K562 (cell line): ENCODE data around the gene CBX1. TPM values are rescaled to one million over a fixed set of nuclear protein-coding genes. Genes with fewer than 3 reads are reported as not detected.

Experiments used
- ATAC-seq: fragments of 200-7000 bp; cut with Tn5 transposase; 3 replicates; pipeline ENCODE4 v1.9.1; 2020; ENCODE audit warnings: moderate library complexity
- BruUV-seq: library from RNA; stranded (reverse); fragments of 400-500 nt; replicated peaks from 2 replicates; lab custom pipeline; 2021; lab: Mats Ljungman, UMichigan
- CTCF ChIA-PET: fragments of 300-600 bp; formaldehyde crosslinking; extraction: SDS; loops from one replicate; lab custom pipeline; 2021; ENCODE audit warnings: low intra/inter-chr PET ratio; lab: Yijun Ruan, JAX
- POLR2A ChIA-PET: fragments of 300-600, 350-650 bp; sonication (Branson Sonifier 250); formaldehyde crosslinking; extraction: SDS; loops from one replicate; lab custom pipeline; 2021; ENCODE audit warnings: antibody characterized with exemption, inconsistent platforms; lab: Yijun Ruan, JAX
- DNase-seq, 4 experiments: peaks; one replicate each; pipeline versions ENCODE4 v3.0.0 to v3.0.0-alpha.2; 2011 to 2018; ENCODE audit warnings: low spot score in 3 of 4, mixed read lengths in 3 of 4; ENCODE audit errors: extremely low read depth in 1 of 4
- FAIRE-seq: peaks from 2 replicates; lab custom pipeline; 2011; peaks lifted over from hg19 to GRCh38; lab: Jason Lieb, UNC
- H2AFZ ChIP-seq: 2 replicates; pipeline ENCODE4 v1.6.0; 2011; ENCODE audit warnings: low read depth, low read length, control low read depth, inconsistent platforms
- H3K27ac ChIP-seq: fragments of 200-600 bp; 3 replicates; pipeline ENCODE4 v1.8.0; 2011; ENCODE audit warnings: low read depth, mild to moderate bottlenecking, control low read depth, inconsistent platforms, low read length, moderate library complexity, mixed read lengths; ENCODE audit errors: extremely low read depth
- H3K27me3 ChIP-seq, 2 experiments: fragments of 300-600 bp in 1 of 2; 2 replicates in 1 of 2; 3 replicates in 1 of 2; pipeline versions ENCODE4 v1.6.0 to v1.8.0; 2011; ENCODE audit warnings: inconsistent platforms in 2 of 2, low read length in 2 of 2, mild to moderate bottlenecking in 1 of 2, mixed read lengths in 1 of 2, moderate library complexity in 1 of 2; ENCODE audit not compliant: control insufficient read depth in 2 of 2, insufficient read depth in 2 of 2
- H3K36me3 ChIP-seq: fragments of 300-600 bp; 3 replicates; pipeline ENCODE4 v1.8.0; 2011; ENCODE audit warnings: mild to moderate bottlenecking, low read length, inconsistent platforms; ENCODE audit not compliant: control insufficient read depth, insufficient read depth
- H3K4me1 ChIP-seq, 2 experiments: fragments of 200-600 bp in 1 of 2; replicated peaks in 1 of 2; 2 replicates in 1 of 2; 3 replicates in 1 of 2; pipeline versions ENCODE4 v1.5.1 to v1.8.0; 2011; ENCODE audit warnings: inconsistent platforms in 2 of 2, low read length in 2 of 2, mild to moderate bottlenecking in 1 of 2, mixed read lengths in 1 of 2, moderate library complexity in 1 of 2; ENCODE audit not compliant: control insufficient read depth in 2 of 2, insufficient read depth in 2 of 2
- H3K4me2 ChIP-seq: 2 replicates; pipeline ENCODE4 v1.6.1; 2011; ENCODE audit warnings: low read length, control low read depth, inconsistent platforms, mixed read lengths; ENCODE audit not compliant: insufficient read depth
- H3K4me3 ChIP-seq: fragments of 200-600 bp; sonication (generic), shearing (Covaris generic); 2 replicates; pipeline ENCODE4 v1.5.1; 2016; ENCODE audit warnings: control low read depth, inconsistent platforms
- H3K79me2 ChIP-seq: fragments of 200-600 bp; 3 replicates; pipeline ENCODE4 v1.8.0; 2011; ENCODE audit warnings: low read length, inconsistent platforms; ENCODE audit not compliant: control insufficient read depth, insufficient read depth
- H3K9ac ChIP-seq, 2 experiments: 2 replicates each; pipeline versions ENCODE4 v1.6.0 to v1.6.1; 2011; ENCODE audit warnings: low read depth in 2 of 2, low read length in 2 of 2, control low read depth in 1 of 2, inconsistent platforms in 1 of 2, mild to moderate bottlenecking in 1 of 2, mixed read lengths in 1 of 2; ENCODE audit not compliant: insufficient read depth in 1 of 2
- H3K9me1 ChIP-seq: one replicate; pipeline ENCODE4 v1.6.0; 2011; ENCODE audit warnings: inconsistent platforms, mild to moderate bottlenecking, low read length, moderate library complexity; ENCODE audit not compliant: control insufficient read depth, insufficient read depth
- H3K9me3 ChIP-seq: replicated peaks from 2 replicates; pipeline ENCODE4 v1.5.1; 2011; ENCODE audit warnings: low read depth, low read length, inconsistent platforms; ENCODE audit not compliant: control insufficient read depth, insufficient read depth
- H4K20me1 ChIP-seq: replicated peaks from 2 replicates; pipeline ENCODE4 v1.6.1; 2011; ENCODE audit warnings: low read length, inconsistent platforms, mixed read lengths; ENCODE audit not compliant: control insufficient read depth, insufficient read depth
- CEBPG ChIP-seq, 3 experiments: fragments of 200-800 bp in 1 of 3; sonication (Bioruptor generic) in 1 of 3; sonication (generic) in 1 of 3; formaldehyde crosslinking in 1 of 3; IDR thresholded peaks in 2 of 3; conservative IDR thresholded peaks in 1 of 3; 2 replicates each; pipeline versions ENCODE4 v1.6.1 to v1.8.0; 2016 to 2022; ENCODE audit warnings: missing compliant biosample characterization in 2 of 3, missing genetic modification characterization in 2 of 3, mild to moderate bottlenecking in 1 of 3, missing genetic modification reagents in 1 of 3
- GATAD2A ChIP-seq: fragments of 450-650 bp; IDR thresholded peaks from 2 replicates; pipeline ENCODE4 v1.6.1; 2017
- GTF2F1 ChIP-seq: IDR thresholded peaks from 2 replicates; pipeline ENCODE4 v1.6.1; 2011; ENCODE audit warnings: low read depth, low read length, improper control_type of control experiment
- PML ChIP-seq: IDR thresholded peaks from 2 replicates; pipeline ENCODE4 v1.6.1; 2012; ENCODE audit warnings: low read length, inconsistent platforms
- RAD21 ChIP-seq, 2 experiments: fragments of 250-450 bp in 1 of 2; fragments of 450-650 bp in 1 of 2; sonication (Bioruptor Pico) in 1 of 2; formaldehyde crosslinking in 1 of 2; IDR thresholded peaks in 1 of 2; conservative IDR thresholded peaks in 1 of 2; 2 replicates each; pipeline versions ENCODE4 v1.4.0 to v1.8.0; 2020 to 2022; ENCODE audit warnings: mild to moderate bottlenecking in 2 of 2, moderate library complexity in 1 of 2
- TEAD4 ChIP-seq, 2 experiments: sonication (generic) in 1 of 2; formaldehyde crosslinking in 1 of 2; IDR thresholded peaks; 2 replicates each; pipeline versions ENCODE4 v1.6.1 to v1.8.0; 2012 to 2022; ENCODE audit warnings: borderline replicate concordance in 1 of 2, inconsistent platforms in 1 of 2, low read length in 1 of 2, mild to moderate bottlenecking in 1 of 2, missing genetic modification reagents in 1 of 2
- WGBS: fragments of 100-300 bp; shearing (Covaris generic); methylation state at CpG from one replicate; pipeline ENCODE4 v1.1.6; 2016; ENCODE audit warnings: low coverage, mixed read lengths; ENCODE audit not compliant: insufficient coverage; ENCODE audit errors: missing lambda C conversion rate; 5-methylcytosine and 5-hydroxymethylcytosine counted together
- in situ Hi-C: fragments of 300-500 bp; cut with MboI; formaldehyde crosslinking; loops from 4 replicates; pipeline ENCODE4 v1.15.0; 2018; ENCODE audit warnings: inconsistent platforms, mixed read lengths
- intact Hi-C: fragments of 100-400 bp; cut with micrococcal nuclease; formaldehyde crosslinking; loops from 2 replicates; pipeline ENCODE4 v1.14.2; 2022
- polyA plus RNA-seq, 8 experiments: library from polyadenylated mRNA; depleted of rRNA in 4 of 8; stranded (reverse) in 5 of 8; unstranded in 3 of 8; fragments of >200 nt; fragmentation: Nextera tagmentation in 2 of 8; fragmentation: Illumina TruSeq in 1 of 8; extraction: Ambion mirVana in 2 of 8; extraction: Trizol in 1 of 8; gene quantifications; 2 replicates each; pipeline versions ENCODE4 v1.2.1 to v1.2.3, GENCODE V29; 2011 to 2014; ENCODE audit warnings: inconsistent platforms in 1 of 8, missing spikeins in 1 of 8
- total RNA-seq, 7 experiments: library from RNA; depleted of rRNA in 6 of 7; stranded (reverse); fragments of >200 nt in 6 of 7; fragmentation: Illumina TruSeq in 2 of 7; extraction: Trizol in 2 of 7; gene quantifications; 2 replicates each; pipeline versions ENCODE4 v1.2.1 to v1.2.3, GENCODE V29; 2011 to 2021; ENCODE audit warnings: low replicate concordance in 1 of 7
- TF ChIP-seq, protein P1 (sequence below), 2 experiments: fragments of 200-800 bp in 1 of 2; sonication (Bioruptor generic) in 1 of 2; sonication (generic) in 1 of 2; formaldehyde crosslinking in 1 of 2; IDR thresholded peaks in 1 of 2; conservative IDR thresholded peaks in 1 of 2; 2 replicates each; pipeline versions ENCODE4 v1.5.0 to v1.6.1; 2016 to 2020; ENCODE audit warnings: missing compliant biosample characterization in 1 of 2, missing genetic modification characterization in 1 of 2, missing genetic modification reagents in 1 of 2
- TF ChIP-seq, protein P2 (sequence below): fragments of 250-450 bp; sonication (Bioruptor Pico); IDR thresholded peaks from 2 replicates; pipeline ENCODE4 v1.8.0; 2021; ENCODE audit warnings: moderate library complexity, mild to moderate bottlenecking, inconsistent platforms
- TF ChIP-seq, protein P3 (sequence below), 3 experiments: IDR thresholded peaks in 2 of 3; conservative IDR thresholded peaks in 1 of 3; 2 replicates each; pipeline ENCODE4 v1.5.1; 2011 to 2012; ENCODE audit warnings: low read length in 3 of 3, mild to moderate bottlenecking in 3 of 3, control low read depth in 2 of 3, improper control_type of control experiment in 1 of 3, inconsistent platforms in 1 of 3, low read depth in 1 of 3, mixed read lengths in 1 of 3, moderate library complexity in 1 of 3; ENCODE audit not compliant: insufficient read depth in 2 of 3

The CBX1 gene
- total and polyA plus RNA-seq, 9 of the 15 experiments (the other 6 are each of a cell fraction or from before 2014, with no cell fraction given): 10.6 to 95.7 (median 52.7) TPM

DNA sequence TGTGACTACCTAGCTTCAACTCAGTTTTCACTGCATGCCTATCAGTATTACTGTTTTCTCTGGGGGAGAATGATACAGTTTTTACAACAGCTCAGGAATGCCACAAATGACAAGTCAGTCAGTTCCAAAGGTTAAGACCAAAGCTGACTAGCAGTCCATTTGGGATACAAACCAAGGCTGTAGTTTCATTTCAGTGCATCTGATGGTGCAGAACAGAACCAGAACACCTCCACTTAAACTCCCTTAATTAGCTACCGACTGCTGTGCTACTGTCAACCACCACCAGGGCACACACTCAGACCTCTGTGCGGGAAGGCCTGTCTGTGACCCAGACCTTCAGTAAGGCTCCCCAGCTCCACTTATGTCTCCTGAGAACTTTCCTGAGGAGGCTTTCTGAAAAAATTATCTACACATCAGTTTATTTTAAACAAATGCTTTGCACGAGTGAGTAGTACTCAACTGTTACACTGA is 32.8 kb downstream of the CBX1 start:
- Histone ChIP-seq H3K27me3 (no peaks in the 10 kb centered on the region), H4K20me1 (no peaks in the 10 kb centered on the region; the same call in 1 of the 2 replicates), H3K4me3 (no peak overlapping the region), H3K9me1 (no peaks in the 10 kb centered on the region), H3K27ac (no peak overlapping the region), H3K9ac (no peak overlapping the region), H3K36me3 (peaks cover 73% of the 10 kb centered on the region), H3K4me2 (no peak overlapping the region), H3K79me2 (no peaks in the 10 kb centered on the region), H3K9me3 (no peaks in the 10 kb centered on the region), H2AFZ (no peak overlapping the region), H3K4me1 (peaks cover 0 to 3% of the 10 kb centered on the region in 2 experiments; a peak in 1 of 5 replicates)
- intact Hi-C loops (no loop called here), in situ Hi-C loops (loop anchor here (5.0 kb wide), 1 partner anchor 41 kb away; no protein-coding TSS in a partner anchor)
- FAIRE-seq (no peak), ATAC-seq (peak; percentile 86), DNase-seq (peak in 3 of 4 experiments; percentile 30 to 50 (median 34))
- CTCF ChIA-PET: interaction anchor here (0.6 kb wide), 1 partner anchor 24 kb away, joined by 5 read pairs; no protein-coding TSS in a partner anchor
- BruUV-seq: no TSS peak
- TF ChIP-seq RAD21 (CRISPR knock-in tag; conservative IDR thresholded peaks at IDR 0.05 in 1 of 2, IDR thresholded peaks at IDR 0.05 in 1 of 2) (0 out of 4 replicates have a peak, but pooled peaks of 1 of the 2 experiments have one; percentile 22), GTF2F1 (no peak), TEAD4 (IDR thresholded peaks at IDR 0.05; ENCODE audit: low read length) (no peak), TEAD4 (CRISPR knock-in tag; IDR thresholded peaks at IDR 0.05; ENCODE audit: borderline replicate concordance) (no peak), CEBPG (CRISPR knock-in tag; IDR thresholded peaks at IDR 0.05) (no peak), CEBPG (tag; conservative IDR thresholded peaks at IDR 0.05 in 1 of 2, IDR thresholded peaks at IDR 0.05 in 1 of 2) (no peak), PML (no peak), GATAD2A (no peak)
- TF ChIP-seq, protein P1, sequence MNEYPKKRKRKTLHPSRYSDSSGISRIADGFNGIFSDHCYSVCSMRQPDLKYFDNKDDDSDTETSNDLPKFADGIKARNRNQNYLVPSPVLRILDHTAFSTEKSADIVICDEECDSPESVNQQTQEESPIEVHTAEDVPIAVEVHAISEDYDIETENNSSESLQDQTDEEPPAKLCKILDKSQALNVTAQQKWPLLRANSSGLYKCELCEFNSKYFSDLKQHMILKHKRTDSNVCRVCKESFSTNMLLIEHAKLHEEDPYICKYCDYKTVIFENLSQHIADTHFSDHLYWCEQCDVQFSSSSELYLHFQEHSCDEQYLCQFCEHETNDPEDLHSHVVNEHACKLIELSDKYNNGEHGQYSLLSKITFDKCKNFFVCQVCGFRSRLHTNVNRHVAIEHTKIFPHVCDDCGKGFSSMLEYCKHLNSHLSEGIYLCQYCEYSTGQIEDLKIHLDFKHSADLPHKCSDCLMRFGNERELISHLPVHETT (CRISPR knock-in tag; conservative IDR thresholded peaks at IDR 0.05 in 1 of 2, IDR thresholded peaks at IDR 0.05 in 1 of 2): no peak
- TF ChIP-seq, protein P2, sequence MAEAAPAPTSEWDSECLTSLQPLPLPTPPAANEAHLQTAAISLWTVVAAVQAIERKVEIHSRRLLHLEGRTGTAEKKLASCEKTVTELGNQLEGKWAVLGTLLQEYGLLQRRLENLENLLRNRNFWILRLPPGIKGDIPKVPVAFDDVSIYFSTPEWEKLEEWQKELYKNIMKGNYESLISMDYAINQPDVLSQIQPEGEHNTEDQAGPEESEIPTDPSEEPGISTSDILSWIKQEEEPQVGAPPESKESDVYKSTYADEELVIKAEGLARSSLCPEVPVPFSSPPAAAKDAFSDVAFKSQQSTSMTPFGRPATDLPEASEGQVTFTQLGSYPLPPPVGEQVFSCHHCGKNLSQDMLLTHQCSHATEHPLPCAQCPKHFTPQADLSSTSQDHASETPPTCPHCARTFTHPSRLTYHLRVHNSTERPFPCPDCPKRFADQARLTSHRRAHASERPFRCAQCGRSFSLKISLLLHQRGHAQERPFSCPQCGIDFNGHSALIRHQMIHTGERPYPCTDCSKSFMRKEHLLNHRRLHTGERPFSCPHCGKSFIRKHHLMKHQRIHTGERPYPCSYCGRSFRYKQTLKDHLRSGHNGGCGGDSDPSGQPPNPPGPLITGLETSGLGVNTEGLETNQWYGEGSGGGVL (CRISPR knock-in tag): no peak
- TF ChIP-seq, protein P3, sequence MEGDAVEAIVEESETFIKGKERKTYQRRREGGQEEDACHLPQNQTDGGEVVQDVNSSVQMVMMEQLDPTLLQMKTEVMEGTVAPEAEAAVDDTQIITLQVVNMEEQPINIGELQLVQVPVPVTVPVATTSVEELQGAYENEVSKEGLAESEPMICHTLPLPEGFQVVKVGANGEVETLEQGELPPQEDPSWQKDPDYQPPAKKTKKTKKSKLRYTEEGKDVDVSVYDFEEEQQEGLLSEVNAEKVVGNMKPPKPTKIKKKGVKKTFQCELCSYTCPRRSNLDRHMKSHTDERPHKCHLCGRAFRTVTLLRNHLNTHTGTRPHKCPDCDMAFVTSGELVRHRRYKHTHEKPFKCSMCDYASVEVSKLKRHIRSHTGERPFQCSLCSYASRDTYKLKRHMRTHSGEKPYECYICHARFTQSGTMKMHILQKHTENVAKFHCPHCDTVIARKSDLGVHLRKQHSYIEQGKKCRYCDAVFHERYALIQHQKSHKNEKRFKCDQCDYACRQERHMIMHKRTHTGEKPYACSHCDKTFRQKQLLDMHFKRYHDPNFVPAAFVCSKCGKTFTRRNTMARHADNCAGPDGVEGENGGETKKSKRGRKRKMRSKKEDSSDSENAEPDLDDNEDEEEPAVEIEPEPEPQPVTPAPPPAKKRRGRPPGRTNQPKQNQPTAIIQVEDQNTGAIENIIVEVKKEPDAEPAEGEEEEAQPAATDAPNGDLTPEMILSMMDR (IDR thresholded peaks at IDR 0.05 in 2 of 3, conservative IDR thresholded peaks at IDR 0.05 in 1 of 3; ENCODE audit: insufficient read depth in 2 of 3, low read depth in 1 of 3, low read length in 3 of 3): peak in 2 of 3 experiments; percentile 49 to 51; a peak in 3 of 6 replicates
- 69% methylated on average over 3 of the region's 3 CpGs for WGBS
- POLR2A ChIA-PET: interaction anchor here (0.7 to 2.5 kb wide), 10 partner anchors 8 to 42 kb away, joined by 3 to 16 read pairs (median 5); partner anchors contain the start of gene NFE2L1
